Measurements from ENCODE around the gene FCAMR. TPM values are rescaled to one million over a fixed set of nuclear protein-coding genes. Genes with fewer than 3 reads are reported as not detected.

FCAMR gene
- total and polyA plus RNA-seq, 2 donors (not counting 1 experiment from before 2014, with no cell fraction given): not detected

- H3K4me2 ChIP-seq (replicated peaks; ENCODE audit: low read depth, low read length, poor library complexity, severe bottlenecking): peak overlapping the region; percentile 81
- ChIA-PET CTCF (interaction anchor here (0.7 to 13.0 kb wide), 9 partner anchors 8 to 311 kb away, joined by 3 to 723 read pairs (median 15); partner anchors contain the start of gene EIF2D), POLR2A (interaction anchor here (0.6 to 4.2 kb wide), 7 partner anchors 8 to 398 kb away, joined by 3 to 81 read pairs (median 5); partner anchors contain the start of gene CD55)
- DNase-seq (peak; percentile 91), ATAC-seq (ENCODE audit: low read depth) (peak; percentile 69)
- peaks cover 99% of the 10 kb centered on the region for H3K79me2 ChIP-seq (ENCODE audit: control insufficient read depth, insufficient read depth, low read length)
- H2AFZ ChIP-seq (ENCODE audit: insufficient read depth, low read depth, low read length, poor library complexity, severe bottlenecking): peak overlapping the region; percentile 25
- 55% methylated on average over 5 of the region's 12 CpGs for WGBS (ENCODE audit: insufficient coverage)
- no peaks in the 10 kb centered on the region for H3K9me3 Mint-ChIP-seq (ENCODE audit: insufficient read depth)
- H3K4me3 Mint-ChIP-seq: no peak overlapping the region
- H3K4me1 ChIP-seq (ENCODE audit: control insufficient read depth in 2 of 2, insufficient read depth in 2 of 2, low read length in 2 of 2): peaks cover 62 to 66% of the 10 kb centered on the region in 2 donors
- peaks cover 3 to 24% of the 10 kb centered on the region in 2 experiments for H3K36me3 ChIP-seq (replicated peaks in 1 of 2; ENCODE audit: control extremely low read depth in 1 of 2, control insufficient read depth in 1 of 2, extremely low read depth in 1 of 2, insufficient read depth in 2 of 2, low read length in 1 of 2)
- no peak for TF ChIP-seq EZH2 (IDR thresholded peaks at IDR 0.05; ENCODE audit: borderline replicate concordance, insufficient read depth, low read depth, low read length, poor library complexity, severe bottlenecking)
- TF ChIP-seq, protein P1, sequence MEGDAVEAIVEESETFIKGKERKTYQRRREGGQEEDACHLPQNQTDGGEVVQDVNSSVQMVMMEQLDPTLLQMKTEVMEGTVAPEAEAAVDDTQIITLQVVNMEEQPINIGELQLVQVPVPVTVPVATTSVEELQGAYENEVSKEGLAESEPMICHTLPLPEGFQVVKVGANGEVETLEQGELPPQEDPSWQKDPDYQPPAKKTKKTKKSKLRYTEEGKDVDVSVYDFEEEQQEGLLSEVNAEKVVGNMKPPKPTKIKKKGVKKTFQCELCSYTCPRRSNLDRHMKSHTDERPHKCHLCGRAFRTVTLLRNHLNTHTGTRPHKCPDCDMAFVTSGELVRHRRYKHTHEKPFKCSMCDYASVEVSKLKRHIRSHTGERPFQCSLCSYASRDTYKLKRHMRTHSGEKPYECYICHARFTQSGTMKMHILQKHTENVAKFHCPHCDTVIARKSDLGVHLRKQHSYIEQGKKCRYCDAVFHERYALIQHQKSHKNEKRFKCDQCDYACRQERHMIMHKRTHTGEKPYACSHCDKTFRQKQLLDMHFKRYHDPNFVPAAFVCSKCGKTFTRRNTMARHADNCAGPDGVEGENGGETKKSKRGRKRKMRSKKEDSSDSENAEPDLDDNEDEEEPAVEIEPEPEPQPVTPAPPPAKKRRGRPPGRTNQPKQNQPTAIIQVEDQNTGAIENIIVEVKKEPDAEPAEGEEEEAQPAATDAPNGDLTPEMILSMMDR (IDR thresholded peaks at IDR 0.05): no peak
- H3K27me3 ChIP-seq (replicated peaks in 1 of 4; ENCODE audit: control extremely low read depth in 1 of 4, control insufficient read depth in 3 of 4, insufficient read depth in 4 of 4, low read length in 3 of 4): no peaks in the 10 kb centered on the region
- H3K27ac Mint-ChIP-seq: no peak overlapping the region
- peak overlapping the region; percentile 69 to 99 (median 84) for H3K4me3 ChIP-seq (ENCODE audit: control extremely low read depth in 1 of 5, extremely low read depth in 1 of 5, insufficient read depth in 1 of 5, low read depth in 2 of 5, low read length in 4 of 5)
- peaks cover 32% of the 10 kb centered on the region for H3K4me1 Mint-ChIP-seq
- peak overlapping the region; percentile 88 to 96 for H3K27ac ChIP-seq (ENCODE audit: low read length in 2 of 2)
- H4K20me1 ChIP-seq (ENCODE audit: control insufficient read depth, insufficient read depth, low read length, poor library complexity, severe bottlenecking): peaks cover 23% of the 10 kb centered on the region
- intact Hi-C loops (cut with micrococcal nuclease): loop anchor here (1.0 to 5.0 kb wide), 4 partner anchors 10 to 574 kb away; partner anchors contain the start of genes CR1, PFKFB2 and YOD1
- no peaks in the 10 kb centered on the region for H3K9me3 ChIP-seq (ENCODE audit: control extremely low read depth in 1 of 3, control insufficient read depth in 2 of 3, insufficient read depth in 1 of 3, low read length in 2 of 3)
- H3K9ac ChIP-seq (ENCODE audit: low read length): peak overlapping the region; percentile 96
- no peaks in the 10 kb centered on the region for H3K27me3 Mint-ChIP-seq
These were observed 47.0 kb downstream of the FCAMR start for GRCh38 chr1:206923009-206923960.
